NCI-H2196 (cell line): ENCODE results near the gene KPNA3.

ENCODE experiments used
- DNase-seq: peaks from one replicate; lab custom pipeline; 2025; ENCODE audit not compliant: unreplicated experiment; lab: John Stamatoyannopoulos, UW

Gene KPNA3

DNA sequence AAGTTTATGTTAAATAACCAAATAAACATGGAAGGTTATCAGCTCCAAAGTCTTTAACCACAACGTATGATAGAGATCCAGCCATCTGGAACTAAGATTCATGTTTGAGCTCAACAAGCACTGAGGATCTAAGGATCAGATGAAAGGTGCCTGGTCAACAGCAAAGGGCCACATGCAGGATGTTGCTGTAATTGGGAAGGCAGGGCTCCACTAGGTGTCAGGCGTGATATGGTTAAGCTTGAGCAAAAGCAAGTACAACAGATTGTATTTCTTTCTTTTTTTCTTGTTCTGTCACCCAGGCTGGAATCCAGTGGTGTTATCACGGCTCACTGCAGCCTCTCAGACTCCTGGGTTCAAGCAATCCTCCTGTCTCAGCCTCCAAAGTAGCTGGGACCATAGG lies 113.2 kb downstream of the KPNA3 start:
- no peak for DNase-seq

DNA sequence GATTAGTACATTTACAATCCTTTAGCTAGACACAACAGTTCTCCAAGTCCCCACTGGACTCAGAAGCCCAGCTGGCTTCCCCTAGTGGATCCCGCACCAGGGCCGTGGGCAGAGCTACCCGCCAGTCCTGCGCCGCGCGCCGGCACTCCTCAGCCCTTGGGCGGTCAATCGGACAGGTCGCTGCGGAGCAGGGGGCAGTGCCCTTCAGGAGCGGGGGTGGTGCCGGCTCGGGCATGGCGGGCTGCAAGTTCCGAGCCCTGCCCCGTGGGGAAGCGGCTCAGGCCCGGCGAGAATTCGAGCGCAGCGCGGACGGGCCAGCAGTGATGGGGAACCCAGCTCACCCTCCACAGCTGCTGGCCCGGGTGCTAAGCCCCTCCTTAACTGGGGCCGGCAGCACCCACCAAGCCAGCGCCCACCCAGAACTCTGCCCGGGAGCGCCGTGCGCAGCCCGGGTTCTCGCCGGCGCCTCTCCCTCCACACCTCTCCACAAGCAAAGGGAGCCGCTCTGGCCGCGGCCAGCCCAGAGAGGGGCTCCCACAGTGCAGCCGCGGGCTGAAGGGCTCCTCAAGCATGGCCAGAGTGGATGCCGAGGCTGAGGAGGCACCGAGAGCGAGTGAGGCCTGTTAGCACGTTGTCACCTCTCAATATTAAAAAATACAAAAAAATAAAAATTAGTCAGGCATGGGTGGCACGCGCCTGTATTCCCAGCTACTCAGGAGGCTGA lies 114.1 kb downstream of the KPNA3 start:
- DNase-seq = no peak

DNA sequence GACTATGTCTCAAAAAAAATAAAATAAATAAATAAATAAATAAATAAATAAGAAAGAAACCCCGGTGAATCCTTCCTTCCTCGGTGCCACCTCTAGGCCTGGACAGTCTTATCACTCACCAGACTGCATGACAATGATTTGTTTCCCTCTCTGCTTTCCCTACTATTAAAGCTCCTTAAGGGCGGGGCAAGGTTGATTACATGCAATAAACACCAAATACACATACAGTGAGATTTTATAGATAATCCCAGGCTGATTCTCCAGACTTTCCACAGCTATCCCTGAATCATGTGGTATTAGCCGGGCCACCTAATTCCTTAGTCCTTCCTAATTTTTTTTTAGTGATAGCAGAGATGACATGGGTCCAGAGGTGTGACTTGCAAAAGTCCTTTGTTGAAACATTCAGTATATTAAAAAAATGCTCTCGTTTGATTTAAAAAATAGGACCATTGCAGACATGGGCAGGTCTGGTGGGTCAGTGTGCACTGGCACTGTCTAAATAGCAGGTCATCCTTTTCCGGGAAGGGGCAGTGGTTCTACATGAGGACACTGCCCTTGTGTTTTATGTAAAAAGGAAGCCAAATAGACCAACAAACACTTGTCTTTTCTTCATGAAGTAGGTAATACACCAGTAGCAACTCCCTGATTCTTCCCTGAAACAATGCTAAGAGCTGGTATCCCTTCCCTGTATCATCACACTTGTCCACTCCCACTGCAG lies 115.7 kb downstream of the KPNA3 start:
- no peak for DNase-seq

DNA sequence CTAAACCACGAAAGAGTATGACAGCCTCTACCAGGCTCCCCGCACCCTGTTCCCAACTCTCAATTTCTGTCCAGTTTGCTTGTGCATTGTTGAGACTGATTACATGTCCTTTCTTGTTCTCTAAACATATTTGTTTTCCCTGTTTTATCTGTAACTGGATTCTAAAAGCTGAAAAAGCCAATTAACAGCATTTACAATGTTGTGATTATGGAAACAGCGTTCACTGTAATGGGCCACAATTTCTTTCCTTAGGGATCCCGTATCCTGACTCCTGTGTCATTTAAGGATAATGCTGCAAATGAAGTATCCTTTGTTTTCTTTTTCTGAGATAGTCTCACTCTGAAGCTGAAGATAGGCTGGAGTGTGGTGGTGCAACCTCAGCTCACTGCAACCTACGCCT lies 121.7 kb downstream of the KPNA3 start:
- DNase-seq = no peak

DNA sequence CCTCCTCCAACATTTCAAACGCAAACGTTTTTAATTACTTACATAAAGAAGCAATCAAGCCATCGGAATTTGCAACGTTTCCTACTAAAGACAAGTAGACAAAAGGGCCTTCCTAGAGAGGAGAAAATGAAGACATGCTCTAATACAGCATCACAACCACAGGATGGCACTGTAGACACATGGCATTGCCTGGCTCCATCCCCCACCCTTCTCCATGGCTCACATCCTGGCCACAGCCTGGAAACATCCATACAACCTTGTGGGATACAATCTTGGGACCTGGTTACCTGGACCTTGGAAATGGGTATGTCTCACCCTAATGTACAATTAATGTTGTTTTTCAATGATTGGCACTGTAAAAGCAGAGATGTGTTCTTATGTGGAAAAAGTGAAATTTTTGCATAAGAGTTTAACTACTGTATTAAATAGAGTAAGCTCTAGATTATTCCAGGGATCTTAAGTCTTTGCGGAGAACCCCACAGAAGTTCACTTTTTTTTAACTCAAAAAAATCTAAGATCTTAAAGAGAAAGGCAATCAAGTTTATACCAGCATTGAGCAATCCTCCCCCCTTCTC lies 122.7 kb downstream of the KPNA3 start:
- peak; percentile 30 for DNase-seq

DNA sequence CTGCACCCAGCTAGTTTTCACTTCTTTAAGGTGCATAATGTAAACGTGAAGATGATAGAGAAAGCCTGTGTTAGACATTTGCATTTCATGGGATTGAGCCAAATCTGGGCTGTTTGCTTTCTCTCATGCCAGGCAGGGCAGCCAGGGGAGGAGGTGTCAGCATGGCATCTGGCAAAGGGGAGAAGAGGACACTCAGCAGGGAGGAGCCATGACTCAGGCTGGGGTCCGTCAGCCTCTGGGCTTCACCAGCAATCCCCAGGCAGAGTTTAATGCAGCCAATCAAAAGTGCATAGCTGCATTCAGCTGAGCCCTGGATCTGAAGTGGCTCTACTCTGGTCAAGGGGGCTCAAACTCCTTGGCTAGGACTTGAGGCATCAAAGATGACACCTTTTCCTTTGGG lies 124.7 kb downstream of the KPNA3 start:
- DNase-seq = no peak

DNA sequence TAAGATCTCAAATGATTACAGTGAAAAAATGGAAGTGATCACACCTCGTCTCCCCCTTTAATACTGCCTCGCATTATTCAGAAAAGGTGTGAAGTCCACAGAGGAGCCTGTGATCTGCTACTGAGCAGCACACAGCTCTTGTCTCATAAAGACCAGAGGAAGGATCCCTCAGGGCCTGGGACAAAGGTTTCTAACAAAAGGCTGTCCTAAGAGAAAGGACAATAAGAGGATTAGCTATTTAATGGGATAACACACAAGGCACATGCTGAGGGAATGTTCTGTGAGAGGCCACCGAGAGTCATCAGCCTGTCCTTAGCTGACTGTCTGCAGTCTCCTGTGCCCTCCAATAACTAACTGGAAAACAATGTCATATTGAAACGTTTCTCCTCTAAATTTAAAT lies 127.9 kb downstream of the KPNA3 start:
- no peak for DNase-seq

DNA sequence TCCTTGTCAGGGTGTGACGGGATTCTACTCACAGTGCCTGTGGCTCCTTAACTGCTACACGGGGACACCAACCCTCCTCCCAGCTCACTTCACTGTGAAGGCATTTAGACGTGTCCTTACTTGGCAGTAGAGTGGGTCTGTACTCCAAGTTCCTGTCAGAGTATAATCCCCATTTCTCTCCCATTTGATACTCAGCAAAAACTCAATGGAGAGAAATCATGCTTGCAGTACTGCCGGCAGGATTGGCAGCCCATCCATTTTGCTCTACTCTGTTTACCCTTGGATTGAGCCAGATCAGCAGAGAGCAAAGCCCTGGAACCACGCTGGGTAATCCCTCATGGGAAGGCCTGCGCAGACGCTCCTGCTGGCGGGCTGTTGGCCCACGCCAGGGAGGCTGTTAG lies 135.2 kb downstream of the KPNA3 start:
- DNase-seq = no peak

DNA sequence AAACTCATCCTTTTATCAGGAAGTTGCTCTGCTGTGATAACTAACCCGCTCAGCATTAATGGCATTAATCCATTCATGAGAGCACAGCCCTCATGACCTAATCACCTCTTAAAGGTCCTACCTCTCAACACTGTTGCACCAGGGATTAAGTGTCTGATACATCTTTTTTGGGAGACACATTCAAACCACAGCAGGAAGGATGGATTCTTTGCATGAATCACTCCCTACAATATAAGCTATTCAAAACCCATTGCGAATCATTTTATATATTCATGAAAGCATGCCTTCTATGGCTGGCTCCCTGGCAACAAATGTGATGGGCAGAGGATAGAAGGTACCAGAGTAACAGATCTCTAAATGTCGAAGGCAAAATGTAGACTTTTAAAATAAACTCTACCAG lies 136.6 kb downstream of the KPNA3 start:
- DNase-seq = no peak

DNA sequence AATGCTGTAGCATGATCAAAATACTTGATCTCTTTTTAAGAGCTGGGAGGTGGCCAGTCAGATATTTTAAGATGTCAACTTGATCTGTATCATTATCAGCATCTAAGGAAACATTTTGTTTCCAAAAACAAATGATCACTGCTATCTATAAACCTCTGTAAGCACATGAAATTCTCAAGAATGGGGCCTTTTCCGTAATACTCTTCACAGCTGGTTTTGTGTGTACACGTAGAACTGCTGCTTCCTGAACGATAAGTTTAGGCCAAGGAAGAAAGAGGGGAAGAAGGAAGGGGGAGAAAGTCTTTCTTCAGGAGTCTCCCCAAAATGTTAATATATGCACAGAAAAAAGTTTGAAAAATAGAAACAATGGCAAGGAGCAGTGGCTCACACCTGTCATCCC lies 138.5 kb downstream of the KPNA3 start:
- no peak for DNase-seq

DNA sequence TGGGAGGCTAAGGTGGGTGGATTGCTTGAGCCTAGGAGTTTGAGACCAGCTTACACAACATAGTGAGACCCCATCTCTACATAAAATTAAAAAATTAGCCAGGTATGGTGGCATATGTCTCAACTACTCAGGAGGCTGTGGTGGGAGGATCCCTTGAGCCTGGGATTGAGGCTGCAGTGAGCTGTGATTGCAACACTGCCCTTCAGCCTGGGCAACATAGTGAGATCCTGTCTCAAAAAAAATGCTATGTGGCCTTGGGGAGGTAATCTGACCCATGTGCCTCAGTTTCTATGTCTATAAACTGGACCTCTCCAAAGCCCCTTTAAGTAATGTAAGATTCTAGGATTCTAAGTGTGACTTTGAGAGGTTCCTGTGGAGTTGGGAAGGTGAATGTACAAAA lies 139.0 kb downstream of the KPNA3 start:
- no peak for DNase-seq

DNA sequence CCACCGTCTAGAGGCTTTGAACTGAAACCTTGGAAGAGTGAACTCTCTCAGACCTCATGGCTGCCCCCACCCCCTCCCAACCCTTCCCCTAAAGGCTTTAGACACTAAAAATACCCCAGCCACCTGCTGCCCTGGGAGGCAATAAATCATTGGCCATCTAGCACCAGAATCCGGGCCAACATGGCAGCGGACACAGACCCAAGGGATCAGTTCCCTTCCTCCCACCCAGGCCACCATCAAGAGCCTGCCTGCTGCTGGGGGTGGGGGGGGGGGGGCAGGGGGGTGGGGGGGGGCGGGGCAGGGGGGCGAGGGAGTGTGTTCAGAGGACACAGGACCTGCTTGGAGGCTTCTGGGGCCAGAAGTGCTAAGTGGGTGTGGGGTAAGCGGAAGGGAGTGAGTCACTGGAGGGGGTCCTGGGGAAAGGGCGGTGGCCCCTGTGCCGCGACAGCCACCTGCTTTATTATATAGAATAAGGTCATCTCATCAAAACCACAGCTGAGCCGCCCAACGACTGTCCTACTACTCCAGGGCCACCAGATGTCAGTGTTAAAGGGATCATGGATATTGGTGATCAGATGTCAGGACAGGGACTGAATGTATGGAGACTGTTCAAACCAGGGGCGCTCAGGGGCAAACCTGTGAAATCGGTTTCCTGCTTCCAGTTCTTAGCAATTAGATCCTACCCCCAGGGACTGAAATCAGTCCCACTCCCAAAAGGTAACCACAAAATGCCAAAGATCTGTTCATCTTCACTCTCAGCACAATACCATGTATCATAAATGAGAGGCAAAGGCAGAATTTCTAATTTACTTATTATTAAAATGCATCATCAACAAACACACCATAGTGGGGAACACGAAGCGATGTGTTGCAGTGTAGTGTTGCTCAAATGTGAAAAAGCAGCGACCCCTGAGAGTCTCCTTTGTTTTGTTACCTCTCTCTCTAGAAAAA lies 139.9 kb downstream of the KPNA3 start:
- no peak for DNase-seq

DNA sequence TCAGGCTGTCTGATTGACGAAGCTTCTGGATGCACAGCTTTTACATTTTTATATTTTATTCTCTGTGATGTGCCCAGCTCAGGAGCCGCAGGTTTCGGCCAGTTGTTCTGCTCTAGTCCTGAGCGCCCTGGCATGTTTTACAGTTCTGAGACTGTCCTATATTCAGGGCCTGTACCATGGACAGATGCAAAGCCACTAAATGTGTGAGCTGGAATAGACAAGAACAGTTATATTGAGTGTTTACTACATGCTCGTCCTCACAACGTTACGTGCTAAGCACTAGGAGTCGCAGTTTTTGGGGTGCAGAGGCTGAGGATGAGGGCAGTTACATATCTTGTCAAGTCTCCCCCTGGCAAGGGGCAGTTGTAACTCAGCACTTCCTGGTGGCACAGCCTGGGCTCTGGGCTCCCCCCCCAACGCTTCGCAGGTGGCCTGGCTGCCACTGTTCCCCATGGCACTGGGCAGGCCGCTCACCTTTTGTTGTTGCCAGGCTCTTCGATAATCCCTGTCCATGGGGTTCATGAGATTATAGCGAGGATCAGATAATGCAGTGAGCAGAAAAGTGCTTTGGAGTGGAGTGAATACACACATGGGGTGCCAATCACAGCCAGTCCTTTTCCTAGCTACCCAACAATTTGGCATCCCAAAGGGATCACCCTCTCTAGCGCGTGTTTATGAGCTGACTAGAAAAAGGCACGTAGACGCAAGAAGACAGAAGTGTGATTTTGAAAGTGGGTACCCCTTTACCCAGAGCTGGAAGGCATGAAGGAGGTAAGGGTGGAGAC lies 140.7 kb downstream of the KPNA3 start:
- DNase-seq = no peak

DNA sequence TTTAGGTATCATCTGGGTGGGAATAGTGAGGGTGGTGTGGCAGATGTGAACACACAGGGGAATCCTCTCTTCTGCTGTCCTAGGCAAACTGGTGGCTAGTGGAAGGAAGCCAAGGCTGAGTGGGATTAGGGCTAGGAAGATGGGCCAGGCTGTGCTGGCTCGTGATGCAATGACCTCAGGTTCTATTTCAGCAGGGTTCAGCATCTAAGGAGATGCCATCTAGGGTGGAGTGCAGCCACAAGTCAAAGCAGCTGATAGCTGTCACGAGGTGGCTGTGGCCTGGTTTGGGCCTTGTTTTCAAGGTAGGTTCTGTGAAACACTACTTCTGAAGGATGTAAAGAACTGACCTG lies 142.5 kb downstream of the KPNA3 start:
- no peak for DNase-seq
